A673 (cell line): ENCODE measurements around the gene DNAH14. TPM values are rescaled to one million over a fixed set of nuclear protein-coding genes. Genes with fewer than 3 reads are reported as not detected.
"Not testable (repeated sequence)": the region's sequence is repeated elsewhere in the genome, so short reads cannot be mapped to it uniquely, and the experiment has no call there.

Experiments used
- BruUV-seq: library from RNA; stranded (reverse); fragments of 400-500 nt; replicated peaks from 2 replicates; lab custom pipeline; 2021; lab: Mats Ljungman, UMichigan
- CTCF ChIA-PET: fragments of 300-600 bp; sonication (Branson Sonifier 250); formaldehyde crosslinking; loops from one replicate; lab custom pipeline; 2022; ENCODE audit warnings: antibody characterized with exemption; lab: Charles Lee
- POLR2A ChIA-PET: fragments of 300-600 bp; sonication (Branson Sonifier 250); formaldehyde crosslinking; loops from one replicate; lab custom pipeline; 2022; ENCODE audit warnings: antibody characterized with exemption; ENCODE audit not compliant: low non-redundant PET; lab: Charles Lee
- DNase-seq: peaks from one replicate; pipeline ENCODE4 v3.0.0-alpha.2; 2015; ENCODE audit warnings: low spot score
- H3K27ac ChIP-seq: fragments of 200-600 bp; sonication (generic); 2 replicates; pipeline ENCODE4 v1.5.1; 2016; ENCODE audit warnings: mixed run types, low read depth, mild to moderate bottlenecking, mixed read lengths, antibody characterized with exemption, low read length; ENCODE audit not compliant: poor library complexity, severe bottlenecking
- H3K27me3 ChIP-seq: fragments of 200-600 bp; sonication (generic); replicated peaks from 2 replicates; pipeline ENCODE4 v1.6.1; 2017; ENCODE audit warnings: mixed run types, low read depth, mild to moderate bottlenecking, mixed read lengths, antibody characterized with exemption, low read length; ENCODE audit not compliant: insufficient read depth, poor library complexity
- H3K36me3 ChIP-seq: fragments of 200-600 bp; sonication (generic); 2 replicates; pipeline ENCODE4 v1.6.1; 2016; ENCODE audit warnings: mixed run types, mild to moderate bottlenecking, mixed read lengths, antibody characterized with exemption, low read length; ENCODE audit not compliant: insufficient read depth, poor library complexity, severe bottlenecking
- H3K4me1 ChIP-seq: fragments of 200-600 bp; sonication (generic); 2 replicates; pipeline ENCODE4 v1.6.1; 2017; ENCODE audit warnings: mixed run types, mild to moderate bottlenecking, mixed read lengths, antibody characterized with exemption, low read length; ENCODE audit not compliant: insufficient read depth, poor library complexity, severe bottlenecking
- H3K4me3 ChIP-seq: fragments of 200-600 bp; sonication (generic); 2 replicates; pipeline ENCODE4 v1.5.1; 2016; ENCODE audit warnings: low read depth, mixed run types, mild to moderate bottlenecking, mixed read lengths, low read length; ENCODE audit not compliant: poor library complexity, severe bottlenecking
- H3K9me3 ChIP-seq: fragments of 200-600 bp; sonication (generic); 2 replicates; pipeline ENCODE4 v1.6.1; 2016; ENCODE audit warnings: mixed run types, low read depth, mild to moderate bottlenecking, mixed read lengths, antibody characterized with exemption, low read length; ENCODE audit not compliant: poor library complexity, severe bottlenecking
- CTCF ChIP-seq: fragments of 300-800, 200-600 bp; sonication (generic); conservative IDR thresholded peaks from 2 replicates; pipeline ENCODE4 v1.5.1; 2017; ENCODE audit warnings: low read depth, mild to moderate bottlenecking, antibody characterized with exemption, low read length, moderate library complexity, mixed read lengths
- EZH2 ChIP-seq: fragments of 200-600 bp; sonication (generic); IDR thresholded peaks from 2 replicates; pipeline ENCODE4 v1.6.1; 2017; ENCODE audit warnings: borderline replicate concordance, low read depth, mild to moderate bottlenecking, mixed read lengths, antibody characterized with exemption, low read length; ENCODE audit not compliant: poor library complexity, severe bottlenecking
- intact Hi-C: fragments of 100-400 bp; cut with micrococcal nuclease; formaldehyde crosslinking; loops from one replicate; pipeline ENCODE4 v1.10.0; 2022; ENCODE audit not compliant: unreplicated experiment
- total RNA-seq: library from RNA; stranded (reverse); gene quantifications from 2 replicates; pipeline ENCODE4 v1.2.3, GENCODE V29; 2021

Gene DNAH14
- total RNA-seq, 1 experiment from 2014 or later: 9.9 TPM

- H3K9me3 ChIP-seq: no peaks in the 10 kb centered on the region
- DNase-seq: no peak
- TF ChIP-seq EZH2 (no peak), CTCF (no peak)
- CTCF ChIA-PET: no interaction called here
- BruUV-seq: no TSS peak
- no peaks in the 10 kb centered on the region for H3K36me3 ChIP-seq
- no peaks in the 10 kb centered on the region for H3K4me1 ChIP-seq
- no peaks in the 10 kb centered on the region for H3K27me3 ChIP-seq
- POLR2A ChIA-PET: no interaction called here
- no peak overlapping the region for H3K4me3 ChIP-seq
- intact Hi-C loops: no loop called here
- no peak overlapping the region for H3K27ac ChIP-seq
These were observed 91.6 kb downstream of the DNAH14 start for GRCh38 chr1:225021037-225021436.

- CTCF ChIA-PET: no interaction called here
- H3K4me1 ChIP-seq: no peaks in the 10 kb centered on the region
- no peaks in the 10 kb centered on the region for H3K9me3 ChIP-seq
- POLR2A ChIA-PET: no interaction called here
- DNase-seq: no peak
- TF ChIP-seq CTCF: no peak
- TF ChIP-seq EZH2: no peak
- H3K27me3 ChIP-seq: no peaks in the 10 kb centered on the region
- H3K27ac ChIP-seq: no peak overlapping the region
- H3K36me3 ChIP-seq: no peaks in the 10 kb centered on the region
- intact Hi-C loops: no loop called here
- H3K4me3 ChIP-seq: no peak overlapping the region
- BruUV-seq: no TSS peak
These were observed 97.2 kb downstream of the DNAH14 start for GRCh38 chr1:225026701-225027100.

DNA sequence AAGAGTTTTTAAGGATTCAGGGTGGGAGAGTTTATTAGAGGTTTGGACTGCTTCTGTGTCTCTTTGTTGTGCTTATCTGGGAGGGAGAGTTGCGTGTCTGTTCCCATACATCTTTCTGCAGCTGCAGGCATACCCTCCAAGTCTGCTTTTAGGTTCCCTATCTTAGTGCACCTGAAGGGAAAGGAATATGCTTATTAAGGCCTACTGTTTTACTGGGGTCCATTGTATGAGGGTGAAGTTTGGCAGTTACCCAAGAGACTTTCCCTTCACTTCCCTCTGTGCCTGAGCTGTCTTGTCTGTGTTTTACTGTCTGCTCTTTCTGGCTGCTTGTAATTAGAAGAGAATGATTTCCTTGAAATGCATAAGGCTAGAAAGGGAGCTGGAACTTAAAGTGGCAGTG lies 107.0 kb downstream of the DNAH14 start:
- H3K4me1 ChIP-seq, BruUV-seq, POLR2A ChIA-PET, H3K27me3 ChIP-seq, intact Hi-C loops, H3K4me3 ChIP-seq, DNase-seq, H3K36me3 ChIP-seq, CTCF ChIA-PET, H3K27ac ChIP-seq, H3K9me3 ChIP-seq: not testable (repeated sequence)

GRCh38 chr1:225042263-225042662 lies 112.8 kb downstream of the DNAH14 start:
- ChIA-PET POLR2A (no interaction called here), CTCF (no interaction called here)
- no peaks in the 10 kb centered on the region for H3K9me3 ChIP-seq
- no peak overlapping the region for H3K4me3 ChIP-seq
- intact Hi-C loops: no loop called here
- no TSS peak for BruUV-seq
- no peaks in the 10 kb centered on the region for H3K27me3 ChIP-seq
- no peak for DNase-seq
- H3K4me1 ChIP-seq: peaks cover 14% of the 10 kb centered on the region
- no peak overlapping the region for H3K27ac ChIP-seq
- H3K36me3 ChIP-seq: no peaks in the 10 kb centered on the region
- TF ChIP-seq CTCF (no peak), EZH2 (no peak)
